Neural crest cell (in vitro differentiated cells): ENCODE data around the gene HOXA11. TPM values are rescaled to one million over a fixed set of nuclear protein-coding genes. Genes with fewer than 3 reads are reported as not detected.

Source experiments
- DNase-seq: peaks from one replicate; pipeline ENCODE4 v3.0.0; 2021; ENCODE audit warnings: low read depth, mixed read lengths, low spot score
- H3K27ac Mint-ChIP-seq: one replicate; pipeline ENCODE4 v1.8.0; 2021; ENCODE audit warnings: mild to moderate bottlenecking, mixed read lengths; ENCODE audit not compliant: unreplicated experiment
- H3K27me3 Mint-ChIP-seq: 2 replicates; pipeline ENCODE4 v1.8.0; 2021; ENCODE audit warnings: low read depth, mild to moderate bottlenecking, mixed read lengths
- H3K36me3 Mint-ChIP-seq: 2 replicates; pipeline ENCODE4 v1.8.0; 2021; ENCODE audit warnings: low read depth, mild to moderate bottlenecking, mixed read lengths
- H3K4me1 Mint-ChIP-seq: 2 replicates; pipeline ENCODE4 v1.8.0; 2021; ENCODE audit warnings: mixed read lengths
- H3K4me3 Mint-ChIP-seq: one replicate; pipeline ENCODE4 v1.8.0; 2021; ENCODE audit warnings: mild to moderate bottlenecking, mixed read lengths
- H3K9me3 Mint-ChIP-seq: 2 replicates; pipeline ENCODE4 v1.8.0; 2021; ENCODE audit warnings: mixed read lengths
- total RNA-seq: library from RNA; stranded (reverse); gene quantifications from 2 replicates; pipeline ENCODE4 v1.2.1, GENCODE V29; 2021
- TF ChIP-seq, protein P1 (sequence below): fragments of 200-600 bp; sonication (generic); conservative IDR thresholded peaks from 2 replicates; pipeline ENCODE4 v1.5.0; 2021; ENCODE audit warnings: antibody characterized with exemption, mild to moderate bottlenecking

Gene HOXA11
- total RNA-seq, 1 donor from 2014 or later: not detected

DNA sequence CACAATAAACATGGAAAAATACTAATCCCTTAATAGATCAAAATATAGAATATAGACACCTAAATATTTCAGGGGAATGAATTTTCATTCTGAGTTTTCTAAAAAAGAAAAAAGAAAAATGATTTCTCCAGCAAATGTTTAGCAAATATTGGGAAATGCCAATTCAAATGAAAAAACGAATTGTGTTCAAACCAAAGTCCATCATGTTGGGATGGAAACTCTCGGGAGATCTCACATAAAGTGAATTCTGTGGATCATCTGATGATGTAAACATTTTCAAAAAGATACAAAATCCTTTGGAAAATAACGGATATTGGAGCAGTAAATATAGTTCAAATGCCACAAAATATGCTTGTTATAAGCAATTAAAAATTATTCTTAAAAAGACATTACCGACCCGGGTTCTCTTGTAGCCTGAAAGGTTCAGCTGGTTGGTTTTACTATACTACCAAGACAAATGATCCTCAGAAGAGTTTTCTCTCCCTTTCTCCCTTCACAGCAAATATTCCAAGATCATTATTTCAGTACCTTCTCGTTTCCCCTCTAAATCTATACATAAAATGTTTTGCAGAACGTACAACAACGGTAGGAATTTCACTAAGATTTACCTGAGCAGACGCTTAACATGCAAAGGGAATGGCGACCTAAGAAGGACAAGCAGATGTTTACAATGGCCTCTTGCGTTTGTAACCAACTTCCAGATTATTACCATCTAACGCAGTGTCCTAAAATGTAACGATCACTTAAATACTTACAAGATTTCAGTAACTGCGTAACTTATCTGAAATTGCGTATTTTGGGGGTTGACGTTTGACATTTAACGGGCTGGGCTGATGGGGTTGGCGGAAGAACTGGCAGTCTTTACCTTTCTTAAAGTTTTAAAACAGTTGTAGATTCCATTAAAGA lies 12.4 kb upstream of the HOXA11 start:
- Mint-ChIP-seq H3K9me3 (no peaks in the 10 kb centered on the region), H3K36me3 (no peaks in the 10 kb centered on the region), H3K27ac (no peak overlapping the region), H3K4me3 (no peak overlapping the region), H3K4me1 (peaks cover 7% of the 10 kb centered on the region), H3K27me3 (peaks cover 94% of the 10 kb centered on the region)
- no peak for DNase-seq
- TF ChIP-seq, protein P1, sequence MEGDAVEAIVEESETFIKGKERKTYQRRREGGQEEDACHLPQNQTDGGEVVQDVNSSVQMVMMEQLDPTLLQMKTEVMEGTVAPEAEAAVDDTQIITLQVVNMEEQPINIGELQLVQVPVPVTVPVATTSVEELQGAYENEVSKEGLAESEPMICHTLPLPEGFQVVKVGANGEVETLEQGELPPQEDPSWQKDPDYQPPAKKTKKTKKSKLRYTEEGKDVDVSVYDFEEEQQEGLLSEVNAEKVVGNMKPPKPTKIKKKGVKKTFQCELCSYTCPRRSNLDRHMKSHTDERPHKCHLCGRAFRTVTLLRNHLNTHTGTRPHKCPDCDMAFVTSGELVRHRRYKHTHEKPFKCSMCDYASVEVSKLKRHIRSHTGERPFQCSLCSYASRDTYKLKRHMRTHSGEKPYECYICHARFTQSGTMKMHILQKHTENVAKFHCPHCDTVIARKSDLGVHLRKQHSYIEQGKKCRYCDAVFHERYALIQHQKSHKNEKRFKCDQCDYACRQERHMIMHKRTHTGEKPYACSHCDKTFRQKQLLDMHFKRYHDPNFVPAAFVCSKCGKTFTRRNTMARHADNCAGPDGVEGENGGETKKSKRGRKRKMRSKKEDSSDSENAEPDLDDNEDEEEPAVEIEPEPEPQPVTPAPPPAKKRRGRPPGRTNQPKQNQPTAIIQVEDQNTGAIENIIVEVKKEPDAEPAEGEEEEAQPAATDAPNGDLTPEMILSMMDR: no peak

DNA sequence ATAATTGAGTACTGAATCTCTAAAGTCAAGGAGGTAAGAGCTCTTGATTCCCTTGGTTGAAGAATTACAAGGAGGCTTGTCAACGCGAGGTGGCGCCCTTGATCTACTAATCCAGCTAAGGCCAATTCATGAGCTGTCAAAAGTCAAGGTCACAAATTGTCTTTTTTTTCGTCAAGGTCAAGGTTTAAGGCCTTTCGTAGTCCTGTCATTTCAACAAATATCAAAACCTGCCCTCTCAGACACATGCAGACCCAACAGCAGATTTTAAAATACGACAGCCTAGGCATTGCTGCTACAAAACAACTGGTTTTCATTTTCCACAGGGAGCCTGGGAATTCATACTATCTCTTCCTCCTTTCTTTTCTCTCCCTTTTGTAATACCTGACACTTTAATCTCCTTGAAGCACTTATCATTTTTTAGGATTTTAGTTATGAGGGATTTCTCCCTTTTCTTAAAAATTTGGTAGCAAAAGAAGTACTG lies 11.3 kb upstream of the HOXA11 start:
- no peak overlapping the region for H3K27ac Mint-ChIP-seq
- TF ChIP-seq, protein P1: peak; percentile 94
- no peaks in the 10 kb centered on the region for H3K36me3 Mint-ChIP-seq
- no peaks in the 10 kb centered on the region for H3K9me3 Mint-ChIP-seq
- peak; percentile 93 for DNase-seq
- H3K4me1 Mint-ChIP-seq: peaks cover 7% of the 10 kb centered on the region
- peak overlapping the region; percentile 28 for H3K4me3 Mint-ChIP-seq
- peaks cover 94% of the 10 kb centered on the region for H3K27me3 Mint-ChIP-seq

DNA sequence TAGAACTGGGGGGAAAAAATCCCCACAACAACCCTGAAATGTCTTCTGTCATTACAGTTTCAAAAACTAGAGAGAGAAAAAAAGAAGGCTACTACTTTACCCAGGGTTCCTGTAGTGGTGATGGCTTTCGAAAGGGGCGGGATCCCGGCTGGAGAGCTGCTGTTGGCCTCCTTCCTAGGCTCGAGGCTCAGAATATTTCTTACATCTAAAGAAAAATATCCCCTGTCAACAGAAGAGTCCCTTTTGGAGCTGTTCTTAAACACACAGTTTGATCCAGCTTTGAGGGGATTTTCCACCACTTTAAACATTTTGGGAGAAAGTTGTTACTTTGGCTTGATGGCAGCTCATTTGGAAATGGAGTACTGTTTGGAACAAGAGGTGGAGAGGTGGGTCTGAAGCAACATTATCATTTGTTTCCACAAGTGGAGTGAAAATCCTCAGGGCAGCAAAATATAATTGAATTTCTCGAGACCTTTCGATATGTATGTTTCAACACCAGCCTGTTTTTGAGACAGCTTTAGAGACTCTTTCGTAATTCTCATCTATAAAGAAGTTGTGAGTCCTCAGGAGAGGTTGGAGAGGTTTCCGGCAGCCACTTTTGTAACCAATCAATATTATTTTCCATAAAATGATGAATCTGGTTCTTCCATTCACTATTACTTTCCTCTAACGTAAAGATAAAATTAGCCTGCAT lies 9.8 kb upstream of the HOXA11 start:
- H3K4me1 Mint-ChIP-seq: no peaks in the 10 kb centered on the region
- no peaks in the 10 kb centered on the region for H3K36me3 Mint-ChIP-seq
- peaks cover 95% of the 10 kb centered on the region for H3K27me3 Mint-ChIP-seq
- no peak for DNase-seq
- no peak overlapping the region for H3K27ac Mint-ChIP-seq
- H3K9me3 Mint-ChIP-seq: no peaks in the 10 kb centered on the region
- H3K4me3 Mint-ChIP-seq: no peak overlapping the region
- TF ChIP-seq, protein P1: no peak

DNA sequence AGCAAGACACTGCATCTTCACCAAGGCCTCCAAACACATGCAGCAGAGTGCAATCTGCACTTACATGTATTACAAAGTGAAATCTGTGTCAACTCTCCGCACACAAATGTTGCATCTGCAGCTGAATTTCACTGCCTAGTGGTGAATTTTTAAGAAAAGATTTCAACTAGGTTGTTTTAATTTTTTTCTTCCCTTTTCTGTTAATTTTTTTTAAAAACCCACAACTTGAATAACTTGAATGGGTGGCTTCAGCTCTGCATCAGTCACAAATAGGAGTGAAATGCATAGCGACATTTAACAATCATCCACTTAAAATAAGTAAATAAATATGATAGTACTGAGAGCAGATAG lies 8.9 kb upstream of the HOXA11 start:
- H3K36me3 Mint-ChIP-seq: no peaks in the 10 kb centered on the region
- no peaks in the 10 kb centered on the region for H3K4me1 Mint-ChIP-seq
- peaks cover 99% of the 10 kb centered on the region for H3K27me3 Mint-ChIP-seq
- H3K4me3 Mint-ChIP-seq: no peak overlapping the region
- H3K9me3 Mint-ChIP-seq: no peaks in the 10 kb centered on the region
- H3K27ac Mint-ChIP-seq: no peak overlapping the region
- TF ChIP-seq, protein P1: no peak
- no peak for DNase-seq

DNA sequence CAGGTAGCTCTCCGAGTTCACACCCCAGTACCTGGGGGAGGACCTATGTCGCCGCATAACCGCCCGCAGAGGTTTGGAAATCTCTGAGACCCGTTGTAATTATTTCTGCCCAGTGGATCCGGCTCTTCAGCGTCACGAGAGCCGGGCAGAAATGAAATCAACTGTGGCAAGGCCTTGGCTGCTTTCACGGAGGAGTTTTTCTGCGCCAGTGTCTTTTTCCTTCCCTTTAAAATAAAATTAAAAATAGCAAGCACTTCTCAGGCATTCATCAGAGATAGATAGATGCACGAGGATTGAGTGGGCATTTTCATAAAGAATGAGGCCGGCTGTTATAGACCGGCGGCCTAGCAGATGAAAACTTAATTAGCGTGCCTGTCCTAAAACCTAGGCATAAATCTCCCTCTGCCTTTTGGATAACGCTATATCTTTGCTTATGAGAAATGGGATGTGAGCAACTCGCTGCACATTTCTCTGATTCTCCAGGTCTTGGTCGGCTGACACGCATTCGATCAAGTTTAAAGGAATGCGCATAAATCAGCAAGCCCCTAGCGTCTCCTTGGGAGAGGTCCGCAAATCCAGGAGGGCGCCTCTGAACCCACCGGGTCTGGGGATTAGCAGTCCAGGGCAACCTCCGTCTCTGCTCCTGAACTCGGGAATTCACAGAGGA lies 8.4 kb upstream of the HOXA11 start:
- H3K27ac Mint-ChIP-seq: no peak overlapping the region
- H3K9me3 Mint-ChIP-seq: no peaks in the 10 kb centered on the region
- no peaks in the 10 kb centered on the region for H3K36me3 Mint-ChIP-seq
- no peak overlapping the region for H3K4me3 Mint-ChIP-seq
- peaks cover 99% of the 10 kb centered on the region for H3K27me3 Mint-ChIP-seq
- DNase-seq: no peak
- H3K4me1 Mint-ChIP-seq: peaks cover 3% of the 10 kb centered on the region
- TF ChIP-seq, protein P1: no peak
